HEK293 (cell line): ENCODE measurements around the gene TUBGCP6.

ENCODE experiments used
- CTCF ChIA-PET: fragments of 350-600 bp; formaldehyde crosslinking; extraction: SDS; loops from one replicate; lab custom pipeline; 2021; ENCODE audit warnings: antibody characterized with exemption; lab: Yijun Ruan, JAX
- POLR2A ChIA-PET: fragments of 300-600 bp; formaldehyde crosslinking; extraction: SDS; loops from one replicate; lab custom pipeline; 2020; ENCODE audit warnings: antibody characterized with exemption, inconsistent platforms; lab: Yijun Ruan, JAX
- H3K27ac ChIP-seq: fragments of 200-500 bp; sonication (Bioruptor generic); 2 replicates; pipeline ENCODE4 v1.5.1; 2014; ENCODE audit warnings: low read depth, low read length, control low read depth, inconsistent platforms; ENCODE audit errors: extremely low read depth
- H3K36me3 ChIP-seq, 2 experiments: fragments of 200-500 bp in 1 of 2; sonication (Bioruptor generic) in 1 of 2; 1 replicate in 1 of 2; 2 replicates in 1 of 2; pipeline ENCODE4 v1.5.1; 2014 to 2017; ENCODE audit warnings: inconsistent platforms in 2 of 2, low read length in 2 of 2; ENCODE audit not compliant: control insufficient read depth in 2 of 2, insufficient read depth in 1 of 2
- H3K4me1 ChIP-seq: fragments of 200-500 bp; sonication (Bioruptor generic); 2 replicates; pipeline ENCODE4 v1.5.1; 2014; ENCODE audit warnings: mild to moderate bottlenecking, low read length, inconsistent platforms; ENCODE audit not compliant: control insufficient read depth, insufficient read depth
- H3K4me3 ChIP-seq: 2 replicates; pipeline ENCODE4 v1.5.1; 2011; ENCODE audit warnings: low read depth, mild to moderate bottlenecking, control low read depth, low read length, moderate library complexity
- H3K9me3 ChIP-seq: fragments of 200-500 bp; sonication (Bioruptor generic); 2 replicates; pipeline ENCODE4 v1.5.1; 2014; ENCODE audit warnings: low read depth, low read length, inconsistent platforms; ENCODE audit not compliant: control insufficient read depth, insufficient read depth
- KLF9 ChIP-seq: fragments of 450-650 bp; formaldehyde crosslinking; IDR thresholded peaks from 2 replicates; pipeline ENCODE4 v1.5.1; 2016; ENCODE audit warnings: missing biosample characterization, missing genetic modification characterization, low read depth
- MEIS1 ChIP-seq: sonication (generic); formaldehyde crosslinking; IDR thresholded peaks from 2 replicates; pipeline ENCODE4 v1.8.1; 2022; ENCODE audit warnings: missing genetic modification reagents, mild to moderate bottlenecking, borderline replicate concordance
- OSR2 ChIP-seq: fragments of 450-650 bp; formaldehyde crosslinking; IDR thresholded peaks from 2 replicates; pipeline ENCODE4 v1.5.1; 2016; ENCODE audit warnings: missing biosample characterization, missing genetic modification characterization
- ZBTB8A ChIP-seq: fragments of 450-650 bp; formaldehyde crosslinking; IDR thresholded peaks from 2 replicates; pipeline ENCODE4 v1.5.1; 2016; ENCODE audit warnings: missing biosample characterization, missing genetic modification characterization
- ZFP69B ChIP-seq: fragments of 450-650 bp; formaldehyde crosslinking; IDR thresholded peaks from 2 replicates; pipeline ENCODE4 v1.5.1; 2016; ENCODE audit warnings: missing biosample characterization, missing genetic modification characterization
- ZIC2 ChIP-seq: fragments of 450-650 bp; formaldehyde crosslinking; IDR thresholded peaks from 2 replicates; pipeline ENCODE4 v1.5.1; 2016; ENCODE audit warnings: missing biosample characterization, missing genetic modification characterization
- ZNF140 ChIP-seq: fragments of 450-650 bp; formaldehyde crosslinking; IDR thresholded peaks from 2 replicates; pipeline ENCODE4 v1.5.1; 2016; ENCODE audit warnings: missing biosample characterization, missing genetic modification characterization
- ZNF2 ChIP-seq: fragments of 450-650 bp; formaldehyde crosslinking; IDR thresholded peaks from 2 replicates; pipeline ENCODE4 v1.5.1; 2016; ENCODE audit warnings: missing biosample characterization, missing genetic modification characterization
- ZNF366 ChIP-seq: fragments of 450-650 bp; formaldehyde crosslinking; conservative IDR thresholded peaks from 2 replicates; pipeline ENCODE4 v1.5.1; 2016; ENCODE audit warnings: missing biosample characterization, missing genetic modification characterization
- ZNF423 ChIP-seq: fragments of 450-650 bp; formaldehyde crosslinking; IDR thresholded peaks from 2 replicates; pipeline ENCODE4 v1.5.1; 2016; ENCODE audit warnings: missing biosample characterization, missing genetic modification characterization
- ZNF48 ChIP-seq: fragments of 450-650 bp; formaldehyde crosslinking; IDR thresholded peaks from 2 replicates; pipeline ENCODE4 v1.5.1; 2016; ENCODE audit warnings: missing biosample characterization, missing genetic modification characterization
- ZNF514 ChIP-seq: fragments of 450-650 bp; formaldehyde crosslinking; IDR thresholded peaks from 2 replicates; pipeline ENCODE4 v1.5.1; 2016; ENCODE audit warnings: missing biosample characterization, missing genetic modification characterization
- ZNF629 ChIP-seq: fragments of 450-650 bp; formaldehyde crosslinking; IDR thresholded peaks from 2 replicates; pipeline ENCODE4 v1.5.1; 2017; ENCODE audit warnings: missing biosample characterization, missing genetic modification characterization
- ZNF658 ChIP-seq: fragments of 450-650 bp; formaldehyde crosslinking; IDR thresholded peaks from 2 replicates; pipeline ENCODE4; 2016; ENCODE audit warnings: missing biosample characterization, missing genetic modification characterization
- ZNF792 ChIP-seq: fragments of 450-650 bp; formaldehyde crosslinking; IDR thresholded peaks from 2 replicates; pipeline ENCODE4 v1.5.1; 2016; ENCODE audit warnings: missing biosample characterization, missing genetic modification characterization
- TF ChIP-seq, protein P1 (sequence below): fragments of 450-650 bp; formaldehyde crosslinking; IDR thresholded peaks from 2 replicates; pipeline ENCODE4 v1.5.1; 2017; ENCODE audit warnings: missing biosample characterization, missing genetic modification characterization
- TF ChIP-seq, protein P2 (sequence below): fragments of 450-650 bp; formaldehyde crosslinking; IDR thresholded peaks from 2 replicates; pipeline ENCODE4 v1.5.1; 2016; ENCODE audit warnings: missing biosample characterization, missing genetic modification characterization
- TF ChIP-seq, protein P3 (sequence below): fragments of 450-650 bp; formaldehyde crosslinking; IDR thresholded peaks from 2 replicates; pipeline ENCODE4 v1.5.1; 2017; ENCODE audit warnings: missing biosample characterization, mild to moderate bottlenecking, missing genetic modification characterization, moderate library complexity
- TF ChIP-seq, protein P4 (sequence below): fragments of 450-650 bp; formaldehyde crosslinking; IDR thresholded peaks from 2 replicates; pipeline ENCODE4 v1.5.1; 2016; ENCODE audit warnings: missing biosample characterization, missing genetic modification characterization
- TF ChIP-seq, protein P5 (sequence below): fragments of 450-650 bp; formaldehyde crosslinking; IDR thresholded peaks from 2 replicates; pipeline ENCODE4 v1.5.1; 2016; ENCODE audit warnings: missing biosample characterization, missing genetic modification characterization
- TF ChIP-seq, protein P6 (sequence below): fragments of 450-650 bp; formaldehyde crosslinking; IDR thresholded peaks from 2 replicates; pipeline ENCODE4 v1.5.1; 2017; ENCODE audit warnings: missing biosample characterization, missing genetic modification characterization
- TF ChIP-seq, protein P7 (sequence below): fragments of 450-650 bp; IDR thresholded peaks from 2 replicates; pipeline ENCODE4 v1.5.1; 2018; ENCODE audit warnings: missing biosample characterization, mild to moderate bottlenecking, missing genetic modification characterization

The TUBGCP6 gene

DNA sequence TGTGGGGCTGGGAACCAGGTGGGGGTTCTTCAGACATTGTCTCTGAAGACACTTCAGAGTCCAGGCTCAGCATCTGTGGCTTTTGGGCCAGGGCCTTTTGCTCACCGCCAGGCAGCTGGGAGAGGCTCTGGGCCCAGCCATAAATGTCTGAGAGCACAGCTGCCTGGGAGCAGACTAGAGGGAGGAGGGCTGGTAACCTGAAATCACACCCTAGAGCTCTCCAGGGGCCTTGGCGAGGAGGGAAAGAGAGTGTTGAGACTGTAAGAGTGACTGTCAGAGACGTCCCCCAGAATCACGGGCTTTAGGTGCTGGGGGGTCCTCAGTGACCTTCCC lies 55.0 kb downstream of the TUBGCP6 start (continued):
- TF ChIP-seq, protein P1, sequence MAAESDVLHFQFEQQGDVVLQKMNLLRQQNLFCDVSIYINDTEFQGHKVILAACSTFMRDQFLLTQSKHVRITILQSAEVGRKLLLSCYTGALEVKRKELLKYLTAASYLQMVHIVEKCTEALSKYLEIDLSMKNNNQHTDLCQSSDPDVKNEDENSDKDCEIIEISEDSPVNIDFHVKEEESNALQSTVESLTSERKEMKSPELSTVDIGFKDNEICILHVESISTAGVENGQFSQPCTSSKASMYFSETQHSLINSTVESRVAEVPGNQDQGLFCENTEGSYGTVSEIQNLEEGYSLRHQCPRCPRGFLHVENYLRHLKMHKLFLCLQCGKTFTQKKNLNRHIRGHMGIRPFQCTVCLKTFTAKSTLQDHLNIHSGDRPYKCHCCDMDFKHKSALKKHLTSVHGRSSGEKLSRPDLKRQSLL (tag by site-specific recombination): no peak
- TF ChIP-seq MEIS1: no peak
- no peak for TF ChIP-seq ZNF514 (tag by site-specific recombination)
- peak; percentile 44; the same call in 1 of the 2 replicates for TF ChIP-seq ZFP69B (tag by site-specific recombination)
- no peak for TF ChIP-seq ZNF658
- peak; percentile 62; the same call in 1 of the 2 replicates for TF ChIP-seq ZBTB8A (tag by site-specific recombination)
- TF ChIP-seq, protein P2, sequence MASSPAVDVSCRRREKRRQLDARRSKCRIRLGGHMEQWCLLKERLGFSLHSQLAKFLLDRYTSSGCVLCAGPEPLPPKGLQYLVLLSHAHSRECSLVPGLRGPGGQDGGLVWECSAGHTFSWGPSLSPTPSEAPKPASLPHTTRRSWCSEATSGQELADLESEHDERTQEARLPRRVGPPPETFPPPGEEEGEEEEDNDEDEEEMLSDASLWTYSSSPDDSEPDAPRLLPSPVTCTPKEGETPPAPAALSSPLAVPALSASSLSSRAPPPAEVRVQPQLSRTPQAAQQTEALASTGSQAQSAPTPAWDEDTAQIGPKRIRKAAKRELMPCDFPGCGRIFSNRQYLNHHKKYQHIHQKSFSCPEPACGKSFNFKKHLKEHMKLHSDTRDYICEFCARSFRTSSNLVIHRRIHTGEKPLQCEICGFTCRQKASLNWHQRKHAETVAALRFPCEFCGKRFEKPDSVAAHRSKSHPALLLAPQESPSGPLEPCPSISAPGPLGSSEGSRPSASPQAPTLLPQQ (tag by site-specific recombination): peak; percentile 81
- no peak for TF ChIP-seq KLF9 (tag by site-specific recombination)
- no peak for TF ChIP-seq ZNF629 (tag by site-specific recombination)
- no peak for TF ChIP-seq ZNF423 (tag by site-specific recombination)
- TF ChIP-seq OSR2: no peak; the same call in 1 of the 2 replicates
- TF ChIP-seq, all 188 proteins: peak for 4

DNA sequence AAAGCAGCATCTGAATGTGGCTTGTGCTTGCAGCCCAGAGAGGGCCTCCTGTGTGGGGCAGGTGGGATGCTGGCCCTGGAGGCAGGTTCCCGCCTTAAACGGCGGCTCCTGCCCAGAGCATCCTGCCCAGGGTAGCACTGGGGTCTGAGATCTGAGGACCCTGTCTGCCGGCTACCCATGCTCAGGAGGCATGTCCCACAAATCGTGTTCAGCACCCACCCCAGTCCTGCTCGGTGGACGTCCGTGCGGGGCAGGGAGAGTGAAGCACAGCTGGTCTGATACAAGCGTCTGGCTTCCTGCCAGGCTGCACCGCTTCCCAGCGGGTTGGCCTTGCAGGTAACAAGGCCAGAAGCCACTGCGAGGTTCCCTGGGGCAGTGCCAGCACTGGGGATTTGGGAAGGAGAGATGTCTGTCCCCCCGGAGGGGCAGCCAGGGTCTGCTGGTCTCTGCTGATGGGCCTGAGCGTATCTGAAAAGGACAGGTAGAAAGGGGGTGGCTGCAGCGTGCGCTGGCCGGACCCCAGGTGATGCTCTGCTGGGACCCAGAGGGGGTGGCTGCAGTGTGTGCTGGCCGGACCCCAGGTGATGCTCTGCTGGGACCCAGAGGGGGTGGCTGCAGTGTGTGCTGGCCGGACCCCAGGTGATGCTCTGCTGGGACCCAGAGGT lies 55.5 kb downstream of the TUBGCP6 start:
- no peak overlapping the region for H3K4me3 ChIP-seq
- CTCF ChIA-PET: interaction anchor here (1.3 to 2.5 kb wide), 4 partner anchors 10 to 41 kb away, joined by 3 to 10 read pairs (median 5); no protein-coding TSS in a partner anchor
- H3K36me3 ChIP-seq: peaks cover 4 to 43% of the 10 kb centered on the region in 2 experiments; a peak in 2 of 3 replicates
- peaks cover 30% of the 10 kb centered on the region for H3K4me1 ChIP-seq
- peak overlapping the region; percentile 40 for H3K27ac ChIP-seq
- no peaks in the 10 kb centered on the region for H3K9me3 ChIP-seq
- POLR2A ChIA-PET: no interaction called here
- TF ChIP-seq ZNF629 (tag by site-specific recombination) (0 out of 2 replicates have a peak, but pooled peaks have one; percentile 11), ZNF792 (tag by site-specific recombination) (no peak), ZNF48 (tag by site-specific recombination) (no peak), ZNF366 (tag by site-specific recombination) (no peak), ZNF2 (tag by site-specific recombination) (peak; percentile 19; the same call in 1 of the 2 replicates), ZNF140 (tag by site-specific recombination) (no peak), ZIC2 (peak; percentile 53)
- TF ChIP-seq, protein P3, sequence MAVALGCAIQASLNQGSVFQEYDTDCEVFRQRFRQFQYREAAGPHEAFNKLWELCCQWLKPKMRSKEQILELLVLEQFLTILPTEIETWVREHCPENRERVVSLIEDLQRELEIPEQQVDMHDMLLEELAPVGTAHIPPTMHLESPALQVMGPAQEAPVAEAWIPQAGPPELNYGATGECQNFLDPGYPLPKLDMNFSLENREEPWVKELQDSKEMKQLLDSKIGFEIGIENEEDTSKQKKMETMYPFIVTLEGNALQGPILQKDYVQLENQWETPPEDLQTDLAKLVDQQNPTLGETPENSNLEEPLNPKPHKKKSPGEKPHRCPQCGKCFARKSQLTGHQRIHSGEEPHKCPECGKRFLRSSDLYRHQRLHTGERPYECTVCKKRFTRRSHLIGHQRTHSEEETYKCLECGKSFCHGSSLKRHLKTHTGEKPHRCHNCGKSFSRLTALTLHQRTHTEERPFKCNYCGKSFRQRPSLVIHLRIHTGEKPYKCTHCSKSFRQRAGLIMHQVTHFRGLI (tag by site-specific recombination): peak; percentile 22; the same call in 1 of the 2 replicates
- TF ChIP-seq, protein P4, sequence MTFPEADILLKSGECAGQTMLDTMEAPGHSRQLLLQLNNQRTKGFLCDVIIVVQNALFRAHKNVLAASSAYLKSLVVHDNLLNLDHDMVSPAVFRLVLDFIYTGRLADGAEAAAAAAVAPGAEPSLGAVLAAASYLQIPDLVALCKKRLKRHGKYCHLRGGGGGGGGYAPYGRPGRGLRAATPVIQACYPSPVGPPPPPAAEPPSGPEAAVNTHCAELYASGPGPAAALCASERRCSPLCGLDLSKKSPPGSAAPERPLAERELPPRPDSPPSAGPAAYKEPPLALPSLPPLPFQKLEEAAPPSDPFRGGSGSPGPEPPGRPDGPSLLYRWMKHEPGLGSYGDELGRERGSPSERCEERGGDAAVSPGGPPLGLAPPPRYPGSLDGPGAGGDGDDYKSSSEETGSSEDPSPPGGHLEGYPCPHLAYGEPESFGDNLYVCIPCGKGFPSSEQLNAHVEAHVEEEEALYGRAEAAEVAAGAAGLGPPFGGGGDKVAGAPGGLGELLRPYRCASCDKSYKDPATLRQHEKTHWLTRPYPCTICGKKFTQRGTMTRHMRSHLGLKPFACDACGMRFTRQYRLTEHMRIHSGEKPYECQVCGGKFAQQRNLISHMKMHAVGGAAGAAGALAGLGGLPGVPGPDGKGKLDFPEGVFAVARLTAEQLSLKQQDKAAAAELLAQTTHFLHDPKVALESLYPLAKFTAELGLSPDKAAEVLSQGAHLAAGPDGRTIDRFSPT (tag by site-specific recombination): no peak
- TF ChIP-seq, protein P5, sequence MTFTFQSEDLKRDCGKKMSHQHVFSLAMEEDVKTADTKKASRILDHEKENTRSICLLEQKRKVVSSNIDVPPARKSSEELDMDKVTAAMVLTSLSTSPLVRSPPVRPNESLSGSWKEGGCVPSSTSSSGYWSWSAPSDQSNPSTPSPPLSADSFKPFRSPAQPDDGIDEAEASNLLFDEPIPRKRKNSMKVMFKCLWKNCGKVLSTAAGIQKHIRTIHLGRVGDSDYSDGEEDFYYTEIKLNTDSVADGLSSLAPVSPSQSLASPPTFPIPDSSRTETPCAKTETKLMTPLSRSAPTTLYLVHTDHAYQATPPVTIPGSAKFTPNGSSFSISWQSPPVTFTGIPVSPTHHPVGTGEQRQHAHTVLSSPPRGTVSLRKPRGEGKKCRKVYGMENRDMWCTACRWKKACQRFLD (tag by site-specific recombination): no peak
- TF ChIP-seq, protein P6, sequence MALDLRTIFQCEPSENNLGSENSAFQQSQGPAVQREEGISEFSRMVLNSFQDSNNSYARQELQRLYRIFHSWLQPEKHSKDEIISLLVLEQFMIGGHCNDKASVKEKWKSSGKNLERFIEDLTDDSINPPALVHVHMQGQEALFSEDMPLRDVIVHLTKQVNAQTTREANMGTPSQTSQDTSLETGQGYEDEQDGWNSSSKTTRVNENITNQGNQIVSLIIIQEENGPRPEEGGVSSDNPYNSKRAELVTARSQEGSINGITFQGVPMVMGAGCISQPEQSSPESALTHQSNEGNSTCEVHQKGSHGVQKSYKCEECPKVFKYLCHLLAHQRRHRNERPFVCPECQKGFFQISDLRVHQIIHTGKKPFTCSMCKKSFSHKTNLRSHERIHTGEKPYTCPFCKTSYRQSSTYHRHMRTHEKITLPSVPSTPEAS (tag by site-specific recombination): no peak
- TF ChIP-seq, protein P7, sequence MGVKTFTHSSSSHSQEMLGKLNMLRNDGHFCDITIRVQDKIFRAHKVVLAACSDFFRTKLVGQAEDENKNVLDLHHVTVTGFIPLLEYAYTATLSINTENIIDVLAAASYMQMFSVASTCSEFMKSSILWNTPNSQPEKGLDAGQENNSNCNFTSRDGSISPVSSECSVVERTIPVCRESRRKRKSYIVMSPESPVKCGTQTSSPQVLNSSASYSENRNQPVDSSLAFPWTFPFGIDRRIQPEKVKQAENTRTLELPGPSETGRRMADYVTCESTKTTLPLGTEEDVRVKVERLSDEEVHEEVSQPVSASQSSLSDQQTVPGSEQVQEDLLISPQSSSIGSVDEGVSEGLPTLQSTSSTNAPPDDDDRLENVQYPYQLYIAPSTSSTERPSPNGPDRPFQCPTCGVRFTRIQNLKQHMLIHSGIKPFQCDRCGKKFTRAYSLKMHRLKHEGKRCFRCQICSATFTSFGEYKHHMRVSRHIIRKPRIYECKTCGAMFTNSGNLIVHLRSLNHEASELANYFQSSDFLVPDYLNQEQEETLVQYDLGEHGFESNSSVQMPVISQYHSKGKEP (tag by site-specific recombination): peak; percentile 34; the same call in 1 of the 2 replicates
